ENCODE measurements around the gene HS6ST1. TPM values are rescaled to one million over a fixed set of nuclear protein-coding genes. Genes with fewer than 3 reads are reported as not detected.

HS6ST1 gene
- polyA plus RNA-seq, 1 donor (not counting 4 experiments of a cell fraction or from before 2014, with no cell fraction given), result 6.3 TPM

GRCh38 chr2:128317181-128317898 lies 1.3 kb downstream of the HS6ST1 start:
- TF ChIP-seq CTCF (optimal IDR thresholded peaks at IDR 0.05 in 1 of 3, IDR thresholded peaks at IDR 0.05 in 1 of 3, conservative IDR thresholded peaks at IDR 0.05 in 1 of 3; ENCODE audit: extremely low read depth in 1 of 3, insufficient read depth in 2 of 3, low read length in 3 of 3), result no peak
- no peak for TF ChIP-seq EZH2 (IDR thresholded peaks at IDR 0.05; ENCODE audit: low read length)
- DNase-seq (ENCODE audit: low read depth, low spot score) (no peak), FAIRE-seq (no peak)
- H3K27ac ChIP-seq (ENCODE audit: control insufficient read depth, insufficient read depth, low read length), result no peak overlapping the region
- H3K36me3 ChIP-seq (ENCODE audit: control insufficient read depth in 2 of 2, extremely low read depth in 1 of 2, insufficient read depth in 2 of 2, low read length in 2 of 2), result peaks cover 0 to 10% of the 10 kb centered on the region in 2 experiments
- H4K20me1 ChIP-seq (ENCODE audit: control insufficient read depth, extremely low read depth, insufficient read depth, low read length), result peaks cover 43% of the 10 kb centered on the region
- H3K27me3 ChIP-seq (ENCODE audit: control insufficient read depth, extremely low read depth, insufficient read depth, low read length), result no peaks in the 10 kb centered on the region
- H3K9me3 ChIP-seq (ENCODE audit: control insufficient read depth, low read depth, low read length), result no peaks in the 10 kb centered on the region
- peaks cover 54% of the 10 kb centered on the region for H3K79me2 ChIP-seq (ENCODE audit: control insufficient read depth, insufficient read depth, low read length)
- H3K9ac ChIP-seq (ENCODE audit: control insufficient read depth, extremely low read depth, insufficient read depth, low read length), result peak overlapping the region; percentile 58
- peak overlapping the region; percentile 67 for H3K4me2 ChIP-seq (ENCODE audit: control insufficient read depth, extremely low read depth, insufficient read depth, low read depth, low read length)
- peaks cover 18% of the 10 kb centered on the region for H3K4me1 ChIP-seq (ENCODE audit: control insufficient read depth, extremely low read depth, insufficient read depth, low read length)
- no peaks in the 10 kb centered on the region for H3K9me1 ChIP-seq (ENCODE audit: control insufficient read depth, extremely low read depth, insufficient read depth, low read length)
- peak overlapping the region; percentile 3 for H2AFZ ChIP-seq (ENCODE audit: control insufficient read depth, low read length)
- H3K4me3 ChIP-seq (ENCODE audit: control insufficient read depth in 2 of 3, extremely low read depth in 1 of 3, insufficient read depth in 2 of 3, low read depth in 1 of 3, low read length in 3 of 3), result peak overlapping the region; percentile 69 to 93 (median 69)
- dilution Hi-C loops (cut with MboI; ENCODE audit: extremely low pct_ligation_motif_present, low sequenced_read_pairs), result no loop called here

GRCh38 chr2:128316777-128317180 lies 1.9 kb downstream of the HS6ST1 start:
- peak overlapping the region; percentile 67 for H3K4me2 ChIP-seq (ENCODE audit: control insufficient read depth, extremely low read depth, insufficient read depth, low read depth, low read length)
- FAIRE-seq (no peak), DNase-seq (ENCODE audit: low read depth, low spot score) (no peak)
- no peak for TF ChIP-seq CTCF (optimal IDR thresholded peaks at IDR 0.05 in 1 of 3, IDR thresholded peaks at IDR 0.05 in 1 of 3, conservative IDR thresholded peaks at IDR 0.05 in 1 of 3; ENCODE audit: extremely low read depth in 1 of 3, insufficient read depth in 2 of 3, low read length in 3 of 3)
- no peak for TF ChIP-seq EZH2 (IDR thresholded peaks at IDR 0.05; ENCODE audit: low read length)
- H3K79me2 ChIP-seq (ENCODE audit: control insufficient read depth, insufficient read depth, low read length), result peaks cover 60% of the 10 kb centered on the region
- dilution Hi-C loops (cut with MboI; ENCODE audit: extremely low pct_ligation_motif_present, low sequenced_read_pairs), result no loop called here
- no peaks in the 10 kb centered on the region for H3K9me1 ChIP-seq (ENCODE audit: control insufficient read depth, extremely low read depth, insufficient read depth, low read length)
- H3K9me3 ChIP-seq (ENCODE audit: control insufficient read depth, low read depth, low read length), result no peaks in the 10 kb centered on the region
- H4K20me1 ChIP-seq (ENCODE audit: control insufficient read depth, extremely low read depth, insufficient read depth, low read length), result peaks cover 46% of the 10 kb centered on the region
- H3K4me1 ChIP-seq (ENCODE audit: control insufficient read depth, extremely low read depth, insufficient read depth, low read length), result peaks cover 18% of the 10 kb centered on the region
- H2AFZ ChIP-seq (ENCODE audit: control insufficient read depth, low read length), result no peak overlapping the region
- H3K9ac ChIP-seq (ENCODE audit: control insufficient read depth, extremely low read depth, insufficient read depth, low read length), result peak overlapping the region; percentile 58
- H3K27ac ChIP-seq (ENCODE audit: control insufficient read depth, insufficient read depth, low read length), result no peak overlapping the region
- H3K27me3 ChIP-seq (ENCODE audit: control insufficient read depth, extremely low read depth, insufficient read depth, low read length), result no peaks in the 10 kb centered on the region
- peaks cover 0 to 10% of the 10 kb centered on the region in 2 experiments for H3K36me3 ChIP-seq (ENCODE audit: control insufficient read depth in 2 of 2, extremely low read depth in 1 of 2, insufficient read depth in 2 of 2, low read length in 2 of 2)
- peak overlapping the region; percentile 69 to 93 (median 69) for H3K4me3 ChIP-seq (ENCODE audit: control insufficient read depth in 2 of 3, extremely low read depth in 1 of 3, insufficient read depth in 2 of 3, low read depth in 1 of 3, low read length in 3 of 3)
